AG04449 (cell line): ENCODE results near the gene HPSE2.

Experiments used
- CTCF ChIA-PET: fragments of 350-600 bp; formaldehyde crosslinking; extraction: SDS; loops from one replicate; lab custom pipeline; 2021; ENCODE audit warnings: antibody characterized with exemption; lab: Yijun Ruan, JAX
- POLR2A ChIA-PET: fragments of 400-600, 350-600 bp; formaldehyde crosslinking; extraction: SDS; loops from one replicate; lab custom pipeline; 2020; ENCODE audit warnings: antibody characterized with exemption, inconsistent platforms; lab: Yijun Ruan, JAX
- DNase-seq: peaks from one replicate; pipeline ENCODE4 v3.0.0-alpha.2; 2010; ENCODE audit warnings: low read depth, low spot score
- H3K4me3 ChIP-seq: 2 replicates; pipeline ENCODE4 v1.5.1; 2011; ENCODE audit warnings: low read depth, mild to moderate bottlenecking, control low read depth, low read length
- CTCF ChIP-seq: IDR thresholded peaks from one replicate; pipeline ENCODE4 v1.5.1; 2011; ENCODE audit warnings: mild to moderate bottlenecking, moderate library complexity, low read length, control low read depth, inconsistent platforms; ENCODE audit not compliant: insufficient read depth; ENCODE audit errors: missing control alignments

HPSE2 gene

GRCh38 chr10:99124376-99124775 lies 111.3 kb downstream of the HPSE2 start:
- CTCF ChIA-PET, result no interaction called here

GRCh38 chr10:99123851-99124250 lies 111.8 kb downstream of the HPSE2 start:
- no peak overlapping the region for H3K4me3 ChIP-seq
- DNase-seq, result no peak
- ChIA-PET CTCF (no interaction called here), POLR2A (no interaction called here)
- TF ChIP-seq CTCF, result no peak

More at GRCh38 chr10:99124376-99124775, 111.3 kb downstream of the HPSE2 start:
- H3K4me3 ChIP-seq, result no peak overlapping the region
- POLR2A ChIA-PET, result no interaction called here
- TF ChIP-seq CTCF, result no peak
- DNase-seq, result no peak

- DNase-seq, result no peak
- ChIA-PET POLR2A (no interaction called here), CTCF (no interaction called here)
- H3K4me3 ChIP-seq, result no peak overlapping the region
- no peak for TF ChIP-seq CTCF
Observed at GRCh38 chr10:99123336-99123735, 112.3 kb downstream of the HPSE2 start.

GRCh38 chr10:99119258-99119748 lies 116.3 kb downstream of the HPSE2 start:
- ChIA-PET POLR2A (no interaction called here), CTCF (no interaction called here)
- no peak overlapping the region for H3K4me3 ChIP-seq
- no peak for DNase-seq
- no peak for TF ChIP-seq CTCF

- H3K4me3 ChIP-seq, result no peak overlapping the region
- DNase-seq, result no peak
- CTCF ChIA-PET, result no interaction called here
- no peak for TF ChIP-seq CTCF
- POLR2A ChIA-PET, result no interaction called here
Observed at GRCh38 chr10:99115703-99116102, 119.9 kb downstream of the HPSE2 start.

GRCh38 chr10:99085358-99085757 lies 150.3 kb downstream of the HPSE2 start:
- H3K4me3 ChIP-seq, result no peak overlapping the region
- no peak for DNase-seq
- TF ChIP-seq CTCF, result no peak
- CTCF ChIA-PET, result no interaction called here
- POLR2A ChIA-PET, result no interaction called here
